GM23338 (cell line): ENCODE measurements around the gene CD58. TPM values are rescaled to one million over a fixed set of nuclear protein-coding genes. Genes with fewer than 3 reads are reported as not detected.

Experiments
- ATAC-seq: fragments of 200-7000 bp; cut with Tn5 transposase; 3 replicates; pipeline ENCODE4 v1.9.1; 2020
- DNase-seq: peaks from one replicate; pipeline ENCODE4 v3.0.0-alpha.2; 2015; ENCODE audit warnings: low spot score
- H2AFZ ChIP-seq: fragments of 200-600 bp; sonication (generic); 2 replicates; pipeline ENCODE4 v1.8.0; 2016; ENCODE audit warnings: antibody characterized with exemption, mild to moderate bottlenecking, moderate library complexity
- H3F3A ChIP-seq: fragments of 200-600 bp; sonication (generic); replicated peaks from 2 replicates; pipeline ENCODE4 v1.8.0; 2017; ENCODE audit warnings: antibody characterized with exemption, mixed run types, low read depth
- H3K27ac ChIP-seq: fragments of 200-600 bp; sonication (generic); 2 replicates; pipeline ENCODE4 v1.6.1; 2016; ENCODE audit warnings: low read depth
- H3K27me3 ChIP-seq: fragments of 200-600 bp; sonication (generic); 2 replicates; pipeline ENCODE4 v1.8.0; 2016; ENCODE audit warnings: mild to moderate bottlenecking, mixed run types, moderate library complexity; ENCODE audit not compliant: insufficient read depth
- H3K36me3 ChIP-seq: fragments of 200-600 bp; sonication (generic); 2 replicates; pipeline ENCODE4 v1.8.0; 2016; ENCODE audit warnings: mild to moderate bottlenecking; ENCODE audit not compliant: insufficient read depth
- H3K4me1 ChIP-seq: fragments of 200-600 bp; sonication (generic); 2 replicates; pipeline ENCODE4 v1.8.0; 2016; ENCODE audit warnings: mild to moderate bottlenecking, moderate library complexity; ENCODE audit not compliant: insufficient read depth
- H3K4me2 ChIP-seq: fragments of 200-600 bp; sonication (generic); 2 replicates; pipeline ENCODE4 v1.7.1; 2017; ENCODE audit warnings: mixed run types
- H3K4me3 ChIP-seq: fragments of 200-600 bp; sonication (generic); 2 replicates; pipeline ENCODE4 v1.6.1; 2016; ENCODE audit warnings: mixed run types
- H3K79me2 ChIP-seq: fragments of 200-600 bp; sonication (generic); replicated peaks from 2 replicates; pipeline ENCODE4 v1.8.0; 2017; ENCODE audit warnings: mild to moderate bottlenecking; ENCODE audit not compliant: insufficient read depth
- H3K9me2 ChIP-seq: fragments of 200-600 bp; sonication (generic); 2 replicates; pipeline ENCODE4 v1.8.0; 2017; ENCODE audit not compliant: insufficient read depth
- H4K20me1 ChIP-seq: fragments of 200-600 bp; sonication (generic); replicated peaks from 2 replicates; pipeline ENCODE4 v1.8.0; 2017; ENCODE audit warnings: mild to moderate bottlenecking; ENCODE audit not compliant: insufficient read depth
- H3K27ac Mint-ChIP-seq: 2 replicates; pipeline ENCODE4 v1.8.0; 2020; ENCODE audit warnings: inconsistent platforms, mild to moderate bottlenecking, moderate library complexity, mixed read lengths
- H3K27me3 Mint-ChIP-seq: 3 replicates; pipeline ENCODE4 v1.8.0; 2022; ENCODE audit warnings: low read depth, mild to moderate bottlenecking, moderate library complexity, mixed read lengths, inconsistent platforms; ENCODE audit not compliant: insufficient read depth, poor library complexity
- H3K36me3 Mint-ChIP-seq: 3 replicates; pipeline ENCODE4 v1.8.0; 2021; ENCODE audit warnings: low read depth, mild to moderate bottlenecking, inconsistent platforms, moderate library complexity, mixed read lengths
- H3K4me1 Mint-ChIP-seq: 3 replicates; pipeline ENCODE4 v1.8.0; 2020; ENCODE audit warnings: mild to moderate bottlenecking, inconsistent platforms, mixed read lengths
- H3K4me3 Mint-ChIP-seq: 3 replicates; pipeline ENCODE4 v1.8.0; 2021; ENCODE audit warnings: moderate library complexity, mild to moderate bottlenecking, inconsistent platforms, mixed read lengths
- H3K9me3 Mint-ChIP-seq: 3 replicates; pipeline ENCODE4 v1.8.0; 2020; ENCODE audit warnings: moderate library complexity, mild to moderate bottlenecking, inconsistent platforms, mixed read lengths
- CREB1 ChIP-seq: fragments of 250-450 bp; sonication (Bioruptor Pico); IDR thresholded peaks from 2 replicates; pipeline ENCODE4 v1.5.0; 2020; ENCODE audit warnings: low read depth, mild to moderate bottlenecking, moderate library complexity
- EZH2 ChIP-seq: fragments of 200-600 bp; sonication (generic); IDR thresholded peaks from one replicate; pipeline ENCODE4 v1.8.0; 2017; ENCODE audit warnings: antibody characterized with exemption, mild to moderate bottlenecking, low read depth; ENCODE audit not compliant: unreplicated experiment
- EZH2phosphoT487 ChIP-seq: fragments of 200-600 bp; sonication (generic); IDR thresholded peaks from one replicate; pipeline ENCODE4 v1.8.1; 2018; ENCODE audit warnings: antibody characterized with exemption; ENCODE audit not compliant: unreplicated experiment
- JUNB ChIP-seq: IDR thresholded peaks from one replicate; pipeline ENCODE4 v1.6.1; 2016; ENCODE audit warnings: antibody characterized with exemption; ENCODE audit not compliant: unreplicated experiment
- POLR2AphosphoS5 ChIP-seq: IDR thresholded peaks from 2 replicates; pipeline ENCODE4 v1.6.1; 2016; ENCODE audit warnings: antibody characterized with exemption, low read depth
- STAT1 ChIP-seq: IDR thresholded peaks from one replicate; pipeline ENCODE4 v1.6.1; 2016; ENCODE audit warnings: antibody characterized with exemption; ENCODE audit not compliant: unreplicated experiment
- ZNF114 ChIP-seq: fragments of 250-450 bp; sonication (Bioruptor Pico); IDR thresholded peaks from 2 replicates; pipeline ENCODE4 v1.5.0; 2020; ENCODE audit warnings: mild to moderate bottlenecking, moderate library complexity
- ZNF331 ChIP-seq: fragments of 250-450 bp; sonication (Bioruptor Pico); IDR thresholded peaks from 2 replicates; pipeline ENCODE4 v1.5.0; 2020; ENCODE audit warnings: low read depth, mild to moderate bottlenecking, moderate library complexity
- polyA plus RNA-seq: library from polyadenylated mRNA; unstranded; fragments of >200 nt; fragmentation: Nextera tagmentation; extraction: Ambion mirVana; gene quantifications from 2 replicates; pipeline ENCODE4 v1.2.1, GENCODE V29; 2016
- total RNA-seq: library from RNA; depleted of rRNA; stranded (reverse); fragments of >200 nt; shearing (Covaris generic); gene quantifications from 2 replicates; pipeline ENCODE4 v1.2.3, GENCODE V29; 2014
- TF ChIP-seq, protein P1 (sequence below): IDR thresholded peaks from 2 replicates; pipeline ENCODE4 v1.6.1; 2016; ENCODE audit warnings: antibody characterized with exemption
- TF ChIP-seq, protein P2 (sequence below), 2 experiments: fragments of 200-600 bp in 1 of 2; sonication (generic) in 1 of 2; conservative IDR thresholded peaks; 2 replicates each; pipeline versions ENCODE4 v1.5.1 to v1.6.1; 2016 to 2017; ENCODE audit warnings: antibody characterized with exemption in 2 of 2, low read depth in 2 of 2, mild to moderate bottlenecking in 2 of 2, moderate library complexity in 1 of 2
- TF ChIP-seq, protein P3 (sequence below): fragments of 250-450 bp; sonication (Bioruptor Pico); IDR thresholded peaks from 2 replicates; pipeline ENCODE4 v1.5.0; 2020; ENCODE audit warnings: mild to moderate bottlenecking, moderate library complexity

Gene CD58
- total and polyA plus RNA-seq, 2 experiments from 2014 or later = 9.2 to 12.5 TPM

DNA sequence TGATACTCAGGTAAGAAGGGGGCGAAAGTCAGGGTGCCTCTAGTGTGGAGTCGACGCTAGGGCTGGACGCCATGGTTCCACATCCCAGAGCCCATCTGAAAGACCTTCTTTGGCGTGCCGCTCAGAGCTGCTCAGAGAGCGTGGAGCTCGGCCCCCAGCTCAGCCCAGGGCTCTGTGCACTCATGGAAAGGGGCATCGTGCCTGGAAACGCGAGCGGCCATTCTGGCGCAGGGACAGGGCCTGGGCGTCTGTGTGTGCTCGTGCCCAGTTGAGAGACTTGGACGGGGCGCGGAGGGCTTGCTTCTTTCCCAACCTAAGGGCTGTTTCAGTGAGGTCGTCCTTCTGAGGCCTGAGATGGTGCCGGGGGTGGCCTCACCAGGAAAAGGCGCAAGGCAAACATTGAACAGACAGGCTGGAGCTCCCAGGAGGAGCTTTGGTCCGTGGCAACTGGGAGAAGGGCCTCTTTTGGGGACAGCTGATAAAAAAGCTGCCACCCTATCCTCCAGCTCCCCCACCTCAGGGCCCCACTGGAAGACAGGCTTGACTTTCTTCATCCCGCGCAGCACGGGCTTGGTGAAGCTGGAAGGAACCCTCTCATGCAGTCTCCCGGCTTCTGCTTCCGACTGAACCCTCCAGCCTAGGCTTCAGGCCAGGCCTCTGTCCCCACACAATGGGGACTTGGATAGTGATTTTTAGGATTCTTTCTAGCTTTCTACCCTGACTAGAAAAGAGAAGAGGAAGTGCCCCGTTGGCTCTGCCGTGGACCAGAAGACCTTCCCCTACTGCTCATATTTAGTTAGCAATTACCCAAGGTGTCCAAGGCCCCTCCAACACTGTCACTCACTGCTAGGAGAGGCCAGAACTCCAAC lies 77.1 kb downstream of the CD58 start:
- Histone ChIP-seq H3K4me1 (0 out of 2 replicates have a peak, but pooled peaks cover 4% of the 10 kb centered on the region), H4K20me1 (no peaks in the 10 kb centered on the region), H3K4me2 (no peak overlapping the region), H3K79me2 (no peaks in the 10 kb centered on the region), H3K27me3 (no peaks in the 10 kb centered on the region), H3K36me3 (no peaks in the 10 kb centered on the region), H3K9me2 (peaks cover 3% of the 10 kb centered on the region; the same call in 1 of the 2 replicates), H3K4me3 (no peak overlapping the region), H2AFZ (peak overlapping the region; percentile 56; the same call in 1 of the 2 replicates), H3K27ac (no peak overlapping the region), H3F3A (no peaks in the 10 kb centered on the region)
- Mint-ChIP-seq H3K9me3 (no peaks in the 10 kb centered on the region), H3K4me3 (no peak overlapping the region), H3K4me1 (peaks cover 3% of the 10 kb centered on the region; the same call in 2 of the 3 replicates), H3K36me3 (no peaks in the 10 kb centered on the region), H3K27me3 (peaks cover 1% of the 10 kb centered on the region), H3K27ac (0 out of 2 replicates have a peak overlapping the region, but pooled peaks have one; percentile 35)
- DNase-seq (no peak), ATAC-seq (no peak)
- TF ChIP-seq, protein P1, sequence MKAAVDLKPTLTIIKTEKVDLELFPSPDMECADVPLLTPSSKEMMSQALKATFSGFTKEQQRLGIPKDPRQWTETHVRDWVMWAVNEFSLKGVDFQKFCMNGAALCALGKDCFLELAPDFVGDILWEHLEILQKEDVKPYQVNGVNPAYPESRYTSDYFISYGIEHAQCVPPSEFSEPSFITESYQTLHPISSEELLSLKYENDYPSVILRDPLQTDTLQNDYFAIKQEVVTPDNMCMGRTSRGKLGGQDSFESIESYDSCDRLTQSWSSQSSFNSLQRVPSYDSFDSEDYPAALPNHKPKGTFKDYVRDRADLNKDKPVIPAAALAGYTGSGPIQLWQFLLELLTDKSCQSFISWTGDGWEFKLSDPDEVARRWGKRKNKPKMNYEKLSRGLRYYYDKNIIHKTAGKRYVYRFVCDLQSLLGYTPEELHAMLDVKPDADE = no peak
- no peak for TF ChIP-seq ZNF331 (CRISPR knock-in tag)
- no peak for TF ChIP-seq EZH2
- TF ChIP-seq POLR2AphosphoS5 = no peak
- TF ChIP-seq EZH2phosphoT487 = no peak

DNA sequence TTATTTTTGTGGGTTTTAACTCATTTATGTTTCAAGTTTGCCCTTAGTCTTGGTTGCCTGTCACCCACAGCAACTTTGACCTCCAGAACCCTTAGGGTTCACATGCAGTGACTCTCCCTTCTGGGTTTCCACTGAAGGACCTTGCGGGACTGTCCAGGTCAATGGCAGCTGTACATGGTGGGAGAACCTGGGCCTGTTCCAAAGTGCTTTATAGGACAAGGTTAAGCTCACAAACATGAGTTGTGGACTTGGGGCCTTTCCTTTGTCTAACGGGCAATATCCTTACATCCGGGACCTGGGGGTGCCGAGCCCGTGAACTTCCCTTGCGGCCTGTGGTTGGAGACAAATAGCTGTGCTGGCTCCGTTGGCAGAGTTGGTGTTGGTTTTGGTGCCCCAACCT lies 77.8 kb downstream of the CD58 start:
- H3K4me1 Mint-ChIP-seq = peaks cover 3% of the 10 kb centered on the region; the same call in 2 of the 3 replicates
- no peak overlapping the region for H3K4me3 Mint-ChIP-seq
- DNase-seq (no peak), ATAC-seq (no peak)
- Histone ChIP-seq H3K27ac (no peak overlapping the region), H3F3A (no peaks in the 10 kb centered on the region), H2AFZ (peak overlapping the region; percentile 56; the same call in 1 of the 2 replicates), H3K27me3 (no peaks in the 10 kb centered on the region), H3K4me1 (0 out of 2 replicates have a peak, but pooled peaks cover 4% of the 10 kb centered on the region), H3K9me2 (no peaks in the 10 kb centered on the region), H3K4me2 (no peak overlapping the region), H3K79me2 (no peaks in the 10 kb centered on the region), H4K20me1 (no peaks in the 10 kb centered on the region), H3K36me3 (no peaks in the 10 kb centered on the region), H3K4me3 (no peak overlapping the region)
- no peaks in the 10 kb centered on the region for H3K9me3 Mint-ChIP-seq
- peaks cover 1% of the 10 kb centered on the region for H3K27me3 Mint-ChIP-seq
- H3K36me3 Mint-ChIP-seq = no peaks in the 10 kb centered on the region
- H3K27ac Mint-ChIP-seq = 0 out of 2 replicates have a peak overlapping the region, but pooled peaks have one; percentile 35
- TF ChIP-seq ZNF331 (CRISPR knock-in tag) (no peak), STAT1 (no peak), ZNF114 (CRISPR knock-in tag) (no peak), CREB1 (CRISPR knock-in tag) (no peak), EZH2 (no peak), JUNB (no peak)
- TF ChIP-seq, protein P2, sequence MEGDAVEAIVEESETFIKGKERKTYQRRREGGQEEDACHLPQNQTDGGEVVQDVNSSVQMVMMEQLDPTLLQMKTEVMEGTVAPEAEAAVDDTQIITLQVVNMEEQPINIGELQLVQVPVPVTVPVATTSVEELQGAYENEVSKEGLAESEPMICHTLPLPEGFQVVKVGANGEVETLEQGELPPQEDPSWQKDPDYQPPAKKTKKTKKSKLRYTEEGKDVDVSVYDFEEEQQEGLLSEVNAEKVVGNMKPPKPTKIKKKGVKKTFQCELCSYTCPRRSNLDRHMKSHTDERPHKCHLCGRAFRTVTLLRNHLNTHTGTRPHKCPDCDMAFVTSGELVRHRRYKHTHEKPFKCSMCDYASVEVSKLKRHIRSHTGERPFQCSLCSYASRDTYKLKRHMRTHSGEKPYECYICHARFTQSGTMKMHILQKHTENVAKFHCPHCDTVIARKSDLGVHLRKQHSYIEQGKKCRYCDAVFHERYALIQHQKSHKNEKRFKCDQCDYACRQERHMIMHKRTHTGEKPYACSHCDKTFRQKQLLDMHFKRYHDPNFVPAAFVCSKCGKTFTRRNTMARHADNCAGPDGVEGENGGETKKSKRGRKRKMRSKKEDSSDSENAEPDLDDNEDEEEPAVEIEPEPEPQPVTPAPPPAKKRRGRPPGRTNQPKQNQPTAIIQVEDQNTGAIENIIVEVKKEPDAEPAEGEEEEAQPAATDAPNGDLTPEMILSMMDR (conservative IDR thresholded peaks at IDR 0.05; ENCODE audit: low read depth in 2 of 2) = no peak
- TF ChIP-seq, protein P3, sequence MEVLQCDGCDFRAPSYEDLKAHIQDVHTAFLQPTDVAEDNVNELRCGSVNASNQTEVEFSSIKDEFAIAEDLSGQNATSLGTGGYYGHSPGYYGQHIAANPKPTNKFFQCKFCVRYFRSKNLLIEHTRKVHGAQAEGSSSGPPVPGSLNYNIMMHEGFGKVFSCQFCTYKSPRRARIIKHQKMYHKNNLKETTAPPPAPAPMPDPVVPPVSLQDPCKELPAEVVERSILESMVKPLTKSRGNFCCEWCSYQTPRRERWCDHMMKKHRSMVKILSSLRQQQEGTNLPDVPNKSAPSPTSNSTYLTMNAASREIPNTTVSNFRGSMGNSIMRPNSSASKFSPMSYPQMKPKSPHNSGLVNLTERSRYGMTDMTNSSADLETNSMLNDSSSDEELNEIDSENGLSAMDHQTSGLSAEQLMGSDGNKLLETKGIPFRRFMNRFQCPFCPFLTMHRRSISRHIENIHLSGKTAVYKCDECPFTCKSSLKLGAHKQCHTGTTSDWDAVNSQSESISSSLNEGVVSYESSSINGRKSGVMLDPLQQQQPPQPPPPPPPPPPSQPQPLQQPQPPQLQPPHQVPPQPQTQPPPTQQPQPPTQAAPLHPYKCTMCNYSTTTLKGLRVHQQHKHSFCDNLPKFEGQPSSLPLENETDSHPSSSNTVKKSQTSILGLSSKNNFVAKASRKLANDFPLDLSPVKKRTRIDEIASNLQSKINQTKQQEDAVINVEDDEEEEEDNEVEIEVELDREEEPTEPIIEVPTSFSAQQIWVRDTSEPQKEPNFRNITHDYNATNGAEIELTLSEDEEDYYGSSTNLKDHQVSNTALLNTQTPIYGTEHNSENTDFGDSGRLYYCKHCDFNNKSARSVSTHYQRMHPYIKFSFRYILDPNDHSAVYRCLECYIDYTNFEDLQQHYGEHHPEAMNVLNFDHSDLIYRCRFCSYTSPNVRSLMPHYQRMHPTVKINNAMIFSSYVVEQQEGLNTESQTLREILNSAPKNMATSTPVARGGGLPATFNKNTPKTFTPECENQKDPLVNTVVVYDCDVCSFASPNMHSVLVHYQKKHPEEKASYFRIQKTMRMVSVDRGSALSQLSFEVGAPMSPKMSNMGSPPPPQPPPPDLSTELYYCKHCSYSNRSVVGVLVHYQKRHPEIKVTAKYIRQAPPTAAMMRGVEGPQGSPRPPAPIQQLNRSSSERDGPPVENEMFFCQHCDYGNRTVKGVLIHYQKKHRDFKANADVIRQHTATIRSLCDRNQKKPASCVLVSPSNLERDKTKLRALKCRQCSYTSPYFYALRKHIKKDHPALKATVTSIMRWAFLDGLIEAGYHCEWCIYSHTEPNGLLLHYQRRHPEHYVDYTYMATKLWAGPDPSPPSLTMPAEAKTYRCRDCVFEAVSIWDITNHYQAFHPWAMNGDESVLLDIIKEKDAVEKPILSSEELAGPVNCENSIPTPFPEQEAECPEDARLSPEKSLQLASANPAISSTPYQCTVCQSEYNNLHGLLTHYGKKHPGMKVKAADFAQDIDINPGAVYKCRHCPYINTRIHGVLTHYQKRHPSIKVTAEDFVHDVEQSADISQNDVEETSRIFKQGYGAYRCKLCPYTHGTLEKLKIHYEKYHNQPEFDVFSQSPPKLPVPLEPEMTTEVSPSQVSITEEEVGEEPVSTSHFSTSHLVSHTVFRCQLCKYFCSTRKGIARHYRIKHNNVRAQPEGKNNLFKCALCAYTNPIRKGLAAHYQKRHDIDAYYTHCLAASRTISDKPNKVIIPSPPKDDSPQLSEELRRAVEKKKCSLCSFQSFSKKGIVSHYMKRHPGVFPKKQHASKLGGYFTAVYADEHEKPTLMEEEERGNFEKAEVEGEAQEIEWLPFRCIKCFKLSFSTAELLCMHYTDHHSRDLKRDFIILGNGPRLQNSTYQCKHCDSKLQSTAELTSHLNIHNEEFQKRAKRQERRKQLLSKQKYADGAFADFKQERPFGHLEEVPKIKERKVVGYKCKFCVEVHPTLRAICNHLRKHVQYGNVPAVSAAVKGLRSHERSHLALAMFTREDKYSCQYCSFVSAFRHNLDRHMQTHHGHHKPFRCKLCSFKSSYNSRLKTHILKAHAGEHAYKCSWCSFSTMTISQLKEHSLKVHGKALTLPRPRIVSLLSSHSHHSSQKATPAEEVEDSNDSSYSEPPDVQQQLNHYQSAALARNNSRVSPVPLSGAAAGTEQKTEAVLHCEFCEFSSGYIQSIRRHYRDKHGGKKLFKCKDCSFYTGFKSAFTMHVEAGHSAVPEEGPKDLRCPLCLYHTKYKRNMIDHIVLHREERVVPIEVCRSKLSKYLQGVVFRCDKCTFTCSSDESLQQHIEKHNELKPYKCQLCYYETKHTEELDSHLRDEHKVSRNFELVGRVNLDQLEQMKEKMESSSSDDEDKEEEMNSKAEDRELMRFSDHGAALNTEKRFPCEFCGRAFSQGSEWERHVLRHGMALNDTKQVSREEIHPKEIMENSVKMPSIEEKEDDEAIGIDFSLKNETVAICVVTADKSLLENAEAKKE = no peak
